ENCODE results near the gene CDC42EP4. TPM values are rescaled to one million over a fixed set of nuclear protein-coding genes. Genes with fewer than 3 reads are reported as not detected.

CDC42EP4 gene
- total and polyA plus RNA-seq, 9 of the 15 experiments (the other 6 are each of a cell fraction or from before 2014, with no cell fraction given), result 0.65 to 20.8 (median 12.3) TPM

DNA sequence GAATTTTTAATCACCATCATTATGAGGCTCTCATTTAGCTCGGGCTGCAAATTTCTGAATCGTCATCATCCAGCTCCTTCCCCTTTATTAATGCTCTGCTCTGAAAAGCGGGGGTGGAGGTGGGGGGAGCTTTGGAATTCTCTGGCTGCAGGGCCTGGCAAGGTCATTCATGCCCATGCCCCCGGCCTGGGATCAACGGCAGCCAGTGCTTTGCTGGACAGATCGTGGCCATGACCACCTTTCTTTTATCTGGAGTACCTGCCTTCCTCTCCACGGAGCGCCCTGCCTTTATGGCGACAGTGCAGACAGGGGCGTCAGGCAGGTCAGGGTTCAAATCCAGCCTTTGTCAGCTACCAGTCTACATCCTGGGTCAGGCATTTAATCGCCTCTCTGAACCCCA is 45.0 kb downstream of the CDC42EP4 start:
- H3K9ac ChIP-seq (ENCODE audit: insufficient read depth in 1 of 2, low read depth in 2 of 2, low read length in 2 of 2), result no peak overlapping the region
- H3K27ac ChIP-seq (ENCODE audit: extremely low read depth, low read depth, low read length), result no peak overlapping the region
- no peak overlapping the region for H2AFZ ChIP-seq (ENCODE audit: low read depth, low read length)
- WGBS (ENCODE audit: insufficient coverage, low coverage, missing lambda C conversion rate), result 16% methylated on average over 11 of the region's 11 CpGs
- H4K20me1 ChIP-seq (replicated peaks; ENCODE audit: control insufficient read depth, insufficient read depth, low read length), result no peaks in the 10 kb centered on the region; the same call in 1 of the 2 replicates
- H3K36me3 ChIP-seq (ENCODE audit: control insufficient read depth, insufficient read depth, low read length), result no peaks in the 10 kb centered on the region
- no TSS peak for BruUV-seq (replicated peaks)
- no peaks in the 10 kb centered on the region for H3K79me2 ChIP-seq (ENCODE audit: control insufficient read depth, insufficient read depth, low read length)
- FAIRE-seq (no peak), ATAC-seq (no peak), DNase-seq (ENCODE audit: extremely low read depth in 1 of 4, low spot score in 3 of 4) (no peak)
- ChIA-PET POLR2A (interaction anchor here (1.1 kb wide), 1 partner anchor 13 kb away, joined by 3 read pairs; no protein-coding TSS in a partner anchor), CTCF (ENCODE audit: low intra/inter-chr PET ratio) (no interaction called here)
- in situ Hi-C loops (cut with MboI) (no loop called here), intact Hi-C loops (cut with micrococcal nuclease) (no loop called here)
- H3K27me3 ChIP-seq (ENCODE audit: control insufficient read depth in 2 of 2, insufficient read depth in 2 of 2, low read length in 2 of 2), result peaks cover 0 to 8% of the 10 kb centered on the region in 2 experiments; a peak in 2 of 5 replicates
- H3K9me1 ChIP-seq (ENCODE audit: control insufficient read depth, insufficient read depth, low read length), result no peaks in the 10 kb centered on the region
- H3K9me3 ChIP-seq (replicated peaks; ENCODE audit: control insufficient read depth, insufficient read depth, low read depth, low read length), result no peaks in the 10 kb centered on the region
- TF ChIP-seq, protein P1, sequence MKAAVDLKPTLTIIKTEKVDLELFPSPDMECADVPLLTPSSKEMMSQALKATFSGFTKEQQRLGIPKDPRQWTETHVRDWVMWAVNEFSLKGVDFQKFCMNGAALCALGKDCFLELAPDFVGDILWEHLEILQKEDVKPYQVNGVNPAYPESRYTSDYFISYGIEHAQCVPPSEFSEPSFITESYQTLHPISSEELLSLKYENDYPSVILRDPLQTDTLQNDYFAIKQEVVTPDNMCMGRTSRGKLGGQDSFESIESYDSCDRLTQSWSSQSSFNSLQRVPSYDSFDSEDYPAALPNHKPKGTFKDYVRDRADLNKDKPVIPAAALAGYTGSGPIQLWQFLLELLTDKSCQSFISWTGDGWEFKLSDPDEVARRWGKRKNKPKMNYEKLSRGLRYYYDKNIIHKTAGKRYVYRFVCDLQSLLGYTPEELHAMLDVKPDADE (conservative IDR thresholded peaks at IDR 0.05; ENCODE audit: control insufficient read depth, low read depth, low read length), result no peak
- TF ChIP-seq ZNF778 (CRISPR knock-in tag; IDR thresholded peaks at IDR 0.05) (no peak), ZNF282 (CRISPR knock-in tag; IDR thresholded peaks at IDR 0.05) (no peak), BRD9 (IDR thresholded peaks at IDR 0.05; ENCODE audit: low read depth, partially characterized antibody) (no peak), RFX5 (IDR thresholded peaks at IDR 0.05; ENCODE audit: low read depth, low read length) (no peak), ZNF780A (CRISPR knock-in tag; IDR thresholded peaks at IDR 0.05) (no peak), CC2D1A (IDR thresholded peaks at IDR 0.05) (no peak), MTF1 (CRISPR knock-in tag; IDR thresholded peaks at IDR 0.05; ENCODE audit: borderline replicate concordance) (no peak), ETV5 (CRISPR knock-in tag; IDR thresholded peaks at IDR 0.05; ENCODE audit: low read depth) (no peak)
- H3K4me2 ChIP-seq (ENCODE audit: insufficient read depth, low read length), result no peak overlapping the region
- no peak overlapping the region for H3K4me3 ChIP-seq
- peaks cover 0 to 9% of the 10 kb centered on the region in 2 experiments; a peak in 1 of 5 replicates for H3K4me1 ChIP-seq (replicated peaks in 1 of 2; ENCODE audit: control insufficient read depth in 2 of 2, insufficient read depth in 2 of 2, low read length in 2 of 2)
